ENCODE data around the gene MVP.
"Not testable (repeated sequence)": the region's sequence is repeated elsewhere in the genome, so short reads cannot be mapped to it uniquely, and the experiment has no call there.

Gene MVP

GRCh38 chr16:29873319-29873718 lies 53.1 kb downstream of the MVP start:
- no peak for DNase-seq

- peak in 1 of 14 donors; percentile 29 for DNase-seq
Observed at GRCh38 chr16:29875206-29875605, 54.9 kb downstream of the MVP start.

GRCh38 chr16:29876217-29876593 lies 55.9 kb downstream of the MVP start:
- no peak for DNase-seq

GRCh38 chr16:29876594-29877249 lies 56.5 kb downstream of the MVP start:
- no peak for DNase-seq

GRCh38 chr16:29877266-29877961 lies 57.2 kb downstream of the MVP start:
- DNase-seq: peak in 2 of 14 donors; percentile 2 to 58

GRCh38 chr16:29878172-29878571 lies 57.9 kb downstream of the MVP start:
- no peak for DNase-seq

- no peak for DNase-seq
Observed at GRCh38 chr16:29881050-29881449, 60.8 kb downstream of the MVP start.

GRCh38 chr16:29883987-29884386 lies 63.7 kb downstream of the MVP start:
- no peak for DNase-seq

- not testable (repeated sequence) for DNase-seq
Observed at GRCh38 chr16:29889372-29889771, 69.1 kb downstream of the MVP start.

GRCh38 chr16:29891525-29892457 lies 71.5 kb downstream of the MVP start:
- no peak for DNase-seq

GRCh38 chr16:29892458-29892813 lies 72.2 kb downstream of the MVP start:
- no peak for DNase-seq

- no peak for DNase-seq
Observed at GRCh38 chr16:29893553-29893952, 73.3 kb downstream of the MVP start.

GRCh38 chr16:29894352-29894751 lies 74.1 kb downstream of the MVP start:
- no peak for DNase-seq

- DNase-seq: no peak
Observed at GRCh38 chr16:29896841-29897240, 76.6 kb downstream of the MVP start.

- DNase-seq: no peak
Observed at GRCh38 chr16:29897333-29897732, 77.1 kb downstream of the MVP start.
